Right lobe of liver (tissue), 4 donors: ENCODE results near the gene ODF4.

ENCODE experiments used
- CTCF ChIP-seq, 4 donors: fragments of 200-600 bp in 3 of 4; fragments of 450-650 bp in 1 of 4; IDR thresholded peaks; one replicate each; pipeline versions ENCODE4 v1.5.1 to v1.8.0; 2016 to 2022; ENCODE audit warnings: antibody characterized with exemption in 4 of 4, mild to moderate bottlenecking in 2 of 4
- POLR2A ChIP-seq: fragments of 450-650 bp; IDR thresholded peaks from one replicate; pipeline ENCODE4 v1.6.1; 2017; ENCODE audit warnings: antibody characterized with exemption, mild to moderate bottlenecking
- donor health status: DM: no; HTN: no; CAD: no.
- donor health status: DM: no; HTN: no; CAD: no.
- donor health status: DM: no; HTN: yes; CAD: no.

GRCh38 chr17:8294814-8295316, 44.8 kb upstream of the ODF4 start:
- TF ChIP-seq CTCF (IDR thresholded peaks at IDR 0.05) (no peak), POLR2A (no peak)
